Suppressor macrophage (primary cell): Measurements from ENCODE around the gene SPESP1.

ENCODE experiments used
- DNase-seq, 4 experiments: peaks; one replicate each; pipeline ENCODE4 v3.0.0-alpha.2; 2020 to 2022
- total RNA-seq, 17 experiments: gene quantifications; one replicate each; lab custom pipeline; 2026; ENCODE audit warnings: mixed read lengths in 6 of 17, inconsistent platforms in 3 of 17; lab: John Stamatoyannopoulos, UW

The SPESP1 gene
- total RNA-seq, result 0 to 1.8 (median 0.66) reads per million in 17 experiments

GRCh38 chr15:68930268-68931022 is at the start of gene SPESP1:
TSS of gene SPESP1 (plus strand) at chr15:68930525. CDS start at chr15:68930654, 129 bp downstream.
- peak; percentile 17 to 75 (median 51) for DNase-seq

GRCh38 chr15:68885070-68885469 is 45.3 kb upstream of the SPESP1 start:
- DNase-seq, result no peak

- no peak for DNase-seq
These were observed 43.2 kb upstream of the SPESP1 start for GRCh38 chr15:68887120-68887519.

- DNase-seq, result no peak
These were observed 42.5 kb upstream of the SPESP1 start for GRCh38 chr15:68887819-68888218.

- peak in 1 of 4 experiments; percentile 10 for DNase-seq
These were observed 41.9 kb upstream of the SPESP1 start for GRCh38 chr15:68888419-68888818.

GRCh38 chr15:68894208-68894607 is 36.1 kb upstream of the SPESP1 start:
- no peak for DNase-seq

GRCh38 chr15:68896178-68896577 is 34.1 kb upstream of the SPESP1 start:
- no peak for DNase-seq

GRCh38 chr15:68897016-68897415 is 33.3 kb upstream of the SPESP1 start:
- no peak for DNase-seq

- DNase-seq, result no peak
These were observed 30.3 kb upstream of the SPESP1 start for GRCh38 chr15:68900027-68900426.

GRCh38 chr15:68907396-68907923 is 22.9 kb upstream of the SPESP1 start:
- DNase-seq, result no peak

- no peak for DNase-seq
These were observed 20.7 kb upstream of the SPESP1 start for GRCh38 chr15:68909601-68910100.

GRCh38 chr15:68910341-68910740 is 20.0 kb upstream of the SPESP1 start:
- no peak for DNase-seq

- no peak for DNase-seq
These were observed 19.5 kb upstream of the SPESP1 start for GRCh38 chr15:68910816-68911215.

- DNase-seq, result peak in 1 of 4 experiments; percentile 31
These were observed 8.4 kb upstream of the SPESP1 start for GRCh38 chr15:68921926-68922325.

GRCh38 chr15:68924866-68925560 is 5.3 kb upstream of the SPESP1 start:
- DNase-seq, result peak; percentile 78 to 84 (median 80)

- peak in 2 of 4 experiments; percentile 31 to 35 for DNase-seq
These were observed 2.7 kb downstream of the SPESP1 start for GRCh38 chr15:68933001-68933400.

GRCh38 chr15:68934341-68934740 is 4.0 kb downstream of the SPESP1 start:
- no peak for DNase-seq

- DNase-seq, result no peak
These were observed 5.1 kb downstream of the SPESP1 start for GRCh38 chr15:68935400-68935937.

GRCh38 chr15:68939501-68939900 is 9.2 kb downstream of the SPESP1 start:
- no peak for DNase-seq

- no peak for DNase-seq
These were observed 21.5 kb downstream of the SPESP1 start for GRCh38 chr15:68951813-68952212.

GRCh38 chr15:68957696-68958095 is 27.4 kb downstream of the SPESP1 start:
- DNase-seq, result no peak

- no peak for DNase-seq
These were observed 28.3 kb downstream of the SPESP1 start for GRCh38 chr15:68958597-68958996.

GRCh38 chr15:68962465-68962864 is 32.1 kb downstream of the SPESP1 start:
- no peak for DNase-seq
